ENCODE results near the gene UBE2K.

GRCh38 chr4:39687014-39687413 is 10.9 kb upstream of the UBE2K start:
- no peak for TF ChIP-seq YY1 (IDR thresholded peaks at IDR 0.05; ENCODE audit: low read depth)
- no peak for TF ChIP-seq TAF1 (IDR thresholded peaks at IDR 0.05; ENCODE audit: low read depth)
- no peak for TF ChIP-seq FOXM1 (IDR thresholded peaks at IDR 0.05; ENCODE audit: borderline replicate concordance, low read depth)
